HG02943 (cell line): ENCODE results near the gene ZFYVE28.

Source experiments
- ATAC-seq: cut with Tn5 transposase; IDR thresholded peaks from one replicate; pipeline ENCODE4 v1.9.1; 2021; ENCODE audit warnings: mild to moderate bottlenecking, low read depth, moderate library complexity; ENCODE audit not compliant: unreplicated experiment

The ZFYVE28 gene

DNA sequence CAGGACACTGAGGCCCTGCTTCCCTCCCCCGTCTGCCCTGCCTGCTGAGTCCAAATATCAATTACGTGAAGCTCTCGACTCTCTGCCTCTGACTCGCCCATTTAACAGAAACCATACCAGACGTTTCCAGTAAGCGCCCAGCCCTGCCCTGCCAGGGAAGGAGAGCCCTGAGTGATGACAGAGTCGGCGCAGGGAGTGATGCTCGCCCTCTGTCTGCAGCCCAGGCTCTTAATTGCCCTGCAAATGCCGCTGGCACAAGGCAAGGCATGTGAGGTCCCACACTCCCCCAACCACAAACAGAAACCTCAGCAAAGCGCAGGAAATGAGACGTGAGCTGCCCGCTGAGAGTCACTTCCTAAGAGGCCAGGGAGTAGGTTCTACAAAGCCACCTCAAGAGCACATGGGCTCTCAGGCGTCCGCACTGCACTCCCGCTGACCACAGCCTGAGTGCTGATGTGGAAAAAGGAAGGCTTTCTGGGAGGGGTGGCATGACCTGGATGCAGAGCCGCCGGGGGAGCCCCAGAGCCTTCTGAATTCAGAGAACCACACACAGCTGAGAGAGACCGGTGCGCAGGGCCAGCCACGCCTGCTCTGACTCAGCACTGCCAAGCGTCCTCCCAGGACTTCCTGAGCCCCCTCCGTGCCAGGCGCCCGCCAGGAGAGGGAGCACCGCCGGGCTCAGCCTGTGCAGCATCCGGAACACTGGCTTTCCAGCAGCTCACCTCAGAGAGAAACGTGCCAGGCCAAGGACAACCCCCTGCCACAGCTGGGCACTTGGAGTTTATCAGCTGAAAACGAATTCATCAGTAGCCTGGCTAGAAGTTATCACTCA, 5.3 kb downstream of the ZFYVE28 start:
- ATAC-seq = peak; percentile 57

DNA sequence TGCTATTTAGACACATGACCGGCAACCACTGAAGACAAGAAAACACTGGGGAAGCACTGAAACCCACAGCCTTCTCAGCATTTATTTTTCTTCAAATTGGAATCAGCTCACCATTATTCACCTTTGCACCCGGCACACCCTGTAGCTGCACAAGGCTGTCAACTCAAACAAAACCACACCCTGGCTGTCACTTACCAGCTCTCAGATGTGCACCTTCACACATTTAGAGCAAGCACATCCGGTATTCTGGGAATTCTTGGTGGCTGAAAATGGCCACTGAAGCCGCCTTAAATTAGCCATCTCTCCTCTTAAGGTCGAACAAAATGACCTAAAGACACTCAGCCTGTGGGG, 5.9 kb downstream of the ZFYVE28 start:
- ATAC-seq = peak; percentile 21

DNA sequence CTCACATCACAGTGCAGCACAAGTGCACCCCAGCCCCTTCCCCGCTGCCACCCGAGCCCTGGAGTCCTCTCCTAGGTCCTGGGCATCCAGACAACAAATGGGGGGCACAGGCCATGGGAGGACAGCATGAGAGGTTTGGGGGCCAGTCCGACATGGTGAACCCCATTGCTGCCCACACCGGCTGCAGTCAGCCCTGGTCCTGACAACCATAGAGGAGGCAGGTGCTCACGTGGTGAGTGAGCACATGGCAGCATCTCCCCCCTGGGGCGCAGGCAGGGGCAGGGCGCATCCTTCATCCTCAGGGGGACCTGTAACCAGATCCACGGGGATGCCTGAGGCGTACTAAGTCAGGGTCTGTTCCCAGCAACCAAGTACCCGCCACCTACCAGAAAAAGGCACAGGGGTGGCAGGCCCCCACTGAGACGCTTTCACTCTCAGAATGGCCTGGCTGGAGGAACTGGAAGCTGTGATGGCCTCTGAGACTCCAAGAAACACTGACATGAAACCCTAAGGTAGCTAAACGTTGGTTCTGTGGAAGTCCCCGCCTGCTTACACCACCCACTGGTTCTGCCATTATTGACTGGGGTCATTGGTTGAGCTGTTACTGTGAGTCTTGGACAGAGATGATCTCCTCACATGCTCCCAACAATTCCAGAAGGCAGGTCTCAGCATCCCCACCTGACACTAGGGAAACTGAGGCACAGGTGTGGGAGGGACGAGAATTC, 6.5 kb downstream of the ZFYVE28 start:
- no peak for ATAC-seq

DNA sequence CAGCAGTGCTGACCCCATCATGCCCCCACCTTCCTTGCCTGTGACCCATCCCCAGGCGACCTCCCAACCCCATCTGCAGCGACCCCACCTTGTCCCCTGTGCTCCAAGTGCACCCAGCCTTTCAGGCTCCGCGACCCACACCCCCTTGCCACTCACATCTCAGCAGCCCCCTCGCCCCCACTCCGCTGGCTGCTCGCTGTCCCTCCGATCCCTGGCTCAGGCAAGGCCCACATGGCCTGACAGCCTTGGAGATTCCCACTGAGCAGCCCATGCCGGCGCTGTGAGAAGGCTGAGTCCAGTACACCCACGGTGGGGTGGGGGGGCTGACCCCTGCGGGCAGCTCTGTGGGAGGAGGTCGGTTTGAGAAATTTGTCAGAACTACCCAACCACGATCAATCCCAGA, 9.1 kb downstream of the ZFYVE28 start:
- ATAC-seq = no peak

DNA sequence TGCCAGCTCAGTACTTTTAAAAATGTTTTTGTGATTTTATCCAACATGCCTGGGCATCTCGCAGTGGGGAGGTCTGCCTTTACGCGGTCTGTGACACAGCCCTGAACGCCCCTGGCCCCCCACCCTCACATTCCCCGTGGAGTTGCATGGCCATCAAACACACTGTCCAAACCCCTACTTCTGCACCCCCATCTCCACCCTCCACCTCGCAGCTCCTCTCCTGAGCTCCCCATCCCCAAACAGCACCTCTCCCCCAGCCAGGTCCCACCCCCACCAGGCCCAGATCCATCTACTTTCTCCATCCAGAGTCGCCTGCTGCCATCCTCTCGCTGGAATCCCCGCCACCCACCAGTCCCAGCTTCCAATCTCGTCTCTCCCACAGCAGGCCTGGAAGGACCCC, 9.5 kb downstream of the ZFYVE28 start:
- no peak for ATAC-seq

DNA sequence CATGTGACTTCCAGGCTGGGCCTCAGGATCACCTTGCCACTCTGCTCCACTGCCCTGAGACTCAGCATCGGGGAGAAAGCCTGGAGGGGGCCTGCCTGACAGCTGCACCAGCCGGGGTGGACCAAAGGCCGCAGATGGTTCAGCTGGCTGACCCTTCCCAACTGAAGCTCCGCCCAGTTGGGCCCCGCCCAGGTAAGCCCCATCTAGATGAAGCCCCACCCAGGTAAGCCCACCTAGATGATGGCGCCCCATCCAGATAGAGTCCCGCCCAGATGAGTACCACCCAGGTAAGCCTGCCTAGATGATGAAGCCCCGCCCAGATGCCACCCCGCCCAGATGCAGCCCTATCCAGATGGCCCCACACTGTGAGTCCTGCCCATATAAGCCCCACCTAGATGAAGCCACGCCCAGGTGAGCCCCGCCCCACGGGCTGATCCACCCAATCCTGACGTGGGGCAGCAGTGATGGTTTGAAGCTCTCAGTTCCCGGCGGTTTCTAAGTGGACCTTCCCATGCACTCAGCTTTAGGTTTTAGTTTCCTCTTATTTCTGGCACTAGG, 10.0 kb downstream of the ZFYVE28 start:
- no peak for ATAC-seq

DNA sequence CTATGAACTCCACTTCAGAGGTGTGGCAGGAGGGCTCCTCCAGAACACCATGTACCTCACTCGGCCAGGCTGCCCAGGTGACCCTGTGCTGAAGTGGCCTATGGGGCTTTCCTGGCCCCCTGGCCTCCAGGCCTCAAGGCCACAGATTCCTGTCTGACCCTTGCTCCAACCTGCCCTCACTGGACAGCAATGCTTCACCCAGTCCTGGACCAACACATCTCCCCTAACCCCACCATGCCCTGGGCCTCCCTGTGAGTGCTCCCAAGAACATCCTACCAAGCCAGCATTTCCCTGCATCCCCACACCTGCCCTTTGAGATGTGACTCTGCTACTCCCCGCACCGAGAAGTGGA, 10.5 kb downstream of the ZFYVE28 start:
- no peak for ATAC-seq

DNA sequence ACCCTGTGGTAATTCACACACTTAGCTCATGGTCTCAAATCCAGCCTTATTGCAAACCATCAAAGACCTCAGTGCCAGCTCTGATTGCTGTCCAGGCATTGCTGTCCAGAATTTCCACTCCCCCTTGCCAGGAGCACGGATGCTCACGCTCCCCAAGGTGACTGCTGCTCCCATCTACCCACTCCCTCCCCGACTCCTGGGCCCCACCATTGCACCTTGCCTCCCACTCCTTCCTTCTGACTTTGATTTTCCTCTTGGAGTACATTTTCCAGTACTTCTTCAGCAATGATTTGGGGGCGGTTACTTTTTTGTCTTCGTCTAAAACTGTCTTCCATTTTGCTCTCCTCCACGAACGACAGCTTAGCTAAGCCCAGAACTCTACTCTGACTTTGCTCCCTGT, 11.5 kb downstream of the ZFYVE28 start:
- ATAC-seq = no peak

DNA sequence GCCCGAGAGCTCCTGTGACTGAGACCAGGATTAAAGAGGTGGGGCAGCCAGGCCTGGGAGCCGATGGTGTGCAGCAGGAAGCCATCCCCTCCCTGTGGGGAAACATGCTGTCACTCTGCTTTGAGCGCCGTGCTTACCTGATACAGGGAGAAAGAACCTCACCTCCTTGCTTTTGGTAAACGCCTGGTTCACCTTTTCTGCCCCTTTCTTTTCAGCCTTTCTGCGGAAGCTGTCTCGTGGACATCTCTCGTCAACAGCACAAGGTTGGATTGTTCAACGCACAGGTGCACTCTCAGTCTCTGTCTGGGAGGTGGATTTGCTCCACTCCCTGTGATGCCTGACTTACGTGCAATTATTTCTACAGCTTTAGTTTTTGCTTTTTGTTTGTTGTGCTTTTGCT, 12.0 kb downstream of the ZFYVE28 start:
- ATAC-seq = no peak

DNA sequence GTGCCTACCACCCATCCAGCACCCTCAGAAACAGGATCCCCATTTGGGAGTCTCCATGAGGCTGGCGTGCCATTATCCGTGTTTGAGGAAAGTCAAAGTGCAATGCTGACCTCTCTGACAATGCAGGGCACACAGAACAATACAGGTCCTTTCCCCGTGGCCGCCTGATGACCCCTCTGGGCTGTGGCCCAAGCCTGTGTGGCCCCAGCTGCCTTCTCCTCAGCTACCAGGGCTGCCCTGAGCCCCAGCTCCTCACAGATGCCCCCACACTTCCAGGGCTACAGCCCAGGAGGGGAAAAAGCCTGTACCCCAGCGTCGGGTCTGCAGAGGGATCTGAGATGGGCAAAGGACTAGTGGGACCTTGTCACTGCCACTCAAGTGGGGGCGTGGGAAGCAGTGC, 15.5 kb downstream of the ZFYVE28 start:
- no peak for ATAC-seq

DNA sequence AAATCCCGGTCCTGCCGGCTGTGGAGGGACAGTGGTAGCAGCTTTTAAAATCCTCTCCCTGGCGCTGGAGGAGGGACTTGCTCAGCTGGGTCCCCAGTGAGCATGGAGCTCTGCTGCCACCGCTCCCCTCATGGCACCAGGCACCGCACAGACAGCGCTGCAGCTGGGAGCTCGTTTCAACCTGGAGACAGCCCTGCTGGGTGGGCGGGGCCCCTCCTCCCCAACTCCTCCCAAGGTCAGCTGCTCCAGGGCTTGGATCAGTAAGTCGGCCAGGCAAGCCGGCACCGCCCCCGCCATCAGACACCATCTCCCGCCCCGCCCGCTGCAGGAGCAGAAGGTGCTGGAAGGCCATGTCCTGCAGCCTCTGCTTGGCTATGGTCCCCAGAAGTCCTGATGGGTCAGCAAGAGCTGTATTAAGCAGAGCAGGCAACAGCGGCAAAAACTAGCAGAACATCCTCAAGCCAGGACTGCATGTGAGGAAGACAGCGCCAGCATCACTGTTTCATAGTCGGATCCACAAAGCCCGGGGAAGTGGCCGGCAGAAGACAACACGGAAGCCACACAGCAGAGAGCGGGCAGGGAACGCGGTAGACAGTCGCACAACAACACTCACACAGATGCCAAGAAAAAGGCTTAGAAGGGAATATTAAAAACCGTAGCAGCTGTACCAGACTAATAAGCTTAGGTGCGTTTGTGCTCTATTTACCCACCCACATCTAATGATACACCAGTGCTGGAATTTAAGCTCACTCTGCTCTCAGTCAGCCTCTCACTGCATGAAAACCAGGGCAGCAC, 16.2 kb downstream of the ZFYVE28 start:
- no peak for ATAC-seq

DNA sequence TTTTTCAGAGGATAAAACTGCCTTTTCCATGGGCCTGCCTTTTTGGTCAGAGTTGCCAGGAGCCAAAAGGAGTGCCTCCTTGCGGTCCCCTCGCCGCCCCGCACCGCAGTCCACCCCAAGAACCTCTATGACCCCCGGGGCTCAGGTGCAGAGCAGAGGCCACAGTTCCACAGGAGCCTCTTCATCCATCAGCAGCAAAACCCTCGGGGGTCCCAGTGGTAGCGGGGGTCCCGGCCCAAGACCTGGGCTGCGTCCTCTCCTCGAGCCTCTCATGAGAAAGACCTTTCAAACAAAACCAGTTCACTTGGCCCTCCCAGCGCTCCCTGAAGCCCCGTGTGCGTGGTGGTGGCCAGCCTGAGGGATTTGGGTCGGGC, 16.8 kb downstream of the ZFYVE28 start:
- ATAC-seq = no peak

DNA sequence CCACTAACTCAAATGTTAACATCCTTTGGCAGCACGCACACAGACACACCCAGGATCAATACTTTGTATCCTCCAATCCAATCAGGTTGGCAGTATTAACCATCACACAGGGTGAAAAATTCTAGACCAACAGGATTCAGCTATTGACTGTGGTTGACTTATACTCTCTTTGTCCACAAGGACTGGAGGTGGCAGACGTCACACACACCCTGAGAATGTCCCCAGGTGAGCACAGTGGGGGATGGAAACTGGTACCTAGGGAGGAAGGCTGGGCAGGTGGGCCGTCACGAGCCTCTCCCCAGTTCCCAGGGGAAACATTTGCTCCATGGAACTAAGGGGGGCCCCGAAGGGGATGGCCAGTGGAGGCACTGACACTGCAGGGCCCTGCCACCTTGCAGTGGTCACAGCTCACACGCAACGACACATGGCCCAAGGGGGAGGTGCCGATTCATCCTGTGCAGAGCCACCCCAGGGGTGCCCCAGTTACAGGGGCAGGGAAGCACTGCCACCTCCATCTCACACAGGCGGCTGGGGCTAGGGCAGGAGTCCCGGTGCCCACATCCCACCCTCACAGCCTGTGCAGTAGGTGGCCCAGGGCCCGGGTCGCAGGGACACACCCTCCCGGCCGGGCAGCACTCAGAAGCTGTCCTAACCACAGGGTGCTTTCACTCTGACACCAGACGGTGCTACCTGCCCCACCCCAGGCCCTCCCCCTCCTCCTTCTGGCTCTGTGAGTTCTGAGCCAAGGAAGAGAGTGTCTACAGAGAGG, 17.4 kb downstream of the ZFYVE28 start:
- no peak for ATAC-seq

DNA sequence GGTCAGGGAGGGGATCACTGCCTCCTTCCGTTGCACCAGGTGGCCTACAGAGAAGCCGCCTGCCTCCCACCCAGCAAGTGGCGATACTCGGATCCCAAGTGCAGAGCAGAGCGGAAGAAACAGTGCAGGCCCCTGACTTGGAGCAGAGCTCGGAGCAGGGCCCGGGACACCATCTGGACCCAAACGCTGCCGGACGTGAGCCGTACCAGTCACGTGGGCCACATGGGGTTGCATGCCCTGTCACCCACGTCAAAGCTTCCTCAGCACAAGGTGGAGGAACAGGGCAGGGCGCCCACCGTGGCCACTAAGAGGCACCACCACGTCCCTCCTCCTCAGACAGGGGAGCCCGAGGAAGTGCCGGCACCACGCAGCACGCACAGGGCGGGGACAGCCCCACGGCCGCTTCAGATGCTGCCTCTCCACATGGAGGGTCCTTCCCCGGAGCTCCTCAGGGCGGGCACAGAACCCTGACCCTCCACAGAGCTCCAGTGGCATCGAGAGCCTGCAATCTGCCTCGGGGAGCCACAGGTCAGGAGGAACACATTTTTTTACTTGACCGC, 18.7 kb downstream of the ZFYVE28 start:
- ATAC-seq = no peak

DNA sequence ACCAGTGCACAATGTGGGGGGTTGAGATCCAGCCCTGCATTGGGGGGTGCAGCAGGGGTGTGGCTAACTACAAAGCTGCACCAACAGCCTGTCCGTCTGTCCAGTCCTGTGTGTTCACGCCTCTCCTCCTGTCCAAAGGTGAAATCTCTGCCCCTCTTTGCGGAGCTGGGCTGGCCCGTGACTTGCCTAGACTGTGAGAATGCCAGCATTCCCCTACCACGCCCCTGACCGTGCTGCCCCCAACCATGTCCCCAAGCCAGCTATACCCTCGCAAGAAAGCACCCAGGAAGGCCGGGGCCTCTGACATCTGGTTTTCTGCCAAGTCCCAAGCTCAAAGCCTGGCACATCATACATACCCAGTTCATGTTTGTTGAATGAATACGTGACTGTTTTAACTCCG, 19.2 kb downstream of the ZFYVE28 start:
- no peak for ATAC-seq

DNA sequence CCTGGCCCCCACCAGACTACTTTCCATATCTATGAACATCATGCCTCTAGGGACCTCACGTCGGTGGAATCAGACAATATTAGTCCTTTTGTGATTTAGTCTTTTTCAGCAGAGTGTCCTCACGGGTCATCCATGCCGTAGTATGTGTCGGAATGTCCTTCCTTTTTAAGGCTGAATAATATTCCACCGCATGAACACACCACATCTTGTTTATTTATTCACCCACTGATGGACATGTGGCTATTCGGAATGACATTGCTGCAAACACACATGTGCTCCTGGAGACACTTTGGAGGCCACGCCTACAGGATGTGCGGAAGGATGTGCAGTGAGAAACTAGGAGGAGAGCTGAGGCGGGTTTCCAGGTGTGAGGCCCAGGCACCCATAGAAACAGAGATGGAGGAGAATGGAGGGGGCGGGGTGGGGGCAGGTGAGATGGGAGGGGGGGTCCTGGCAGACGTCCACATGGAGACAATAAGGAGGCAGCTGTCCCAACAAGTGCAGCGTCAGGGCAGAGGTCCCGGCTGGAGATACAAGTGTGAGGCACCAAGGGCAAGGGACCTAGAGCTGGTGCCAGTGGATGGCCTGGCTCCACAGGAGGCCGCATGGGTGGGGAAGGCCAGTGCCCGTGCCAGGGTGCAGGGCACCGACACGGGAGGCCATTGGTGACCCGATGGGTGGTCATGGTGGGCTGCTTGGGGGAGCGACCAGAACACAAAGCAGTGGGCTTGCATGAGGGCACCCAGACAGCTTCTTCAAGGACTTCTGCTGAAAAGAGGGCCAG, 20.7 kb downstream of the ZFYVE28 start:
- ATAC-seq = no peak

DNA sequence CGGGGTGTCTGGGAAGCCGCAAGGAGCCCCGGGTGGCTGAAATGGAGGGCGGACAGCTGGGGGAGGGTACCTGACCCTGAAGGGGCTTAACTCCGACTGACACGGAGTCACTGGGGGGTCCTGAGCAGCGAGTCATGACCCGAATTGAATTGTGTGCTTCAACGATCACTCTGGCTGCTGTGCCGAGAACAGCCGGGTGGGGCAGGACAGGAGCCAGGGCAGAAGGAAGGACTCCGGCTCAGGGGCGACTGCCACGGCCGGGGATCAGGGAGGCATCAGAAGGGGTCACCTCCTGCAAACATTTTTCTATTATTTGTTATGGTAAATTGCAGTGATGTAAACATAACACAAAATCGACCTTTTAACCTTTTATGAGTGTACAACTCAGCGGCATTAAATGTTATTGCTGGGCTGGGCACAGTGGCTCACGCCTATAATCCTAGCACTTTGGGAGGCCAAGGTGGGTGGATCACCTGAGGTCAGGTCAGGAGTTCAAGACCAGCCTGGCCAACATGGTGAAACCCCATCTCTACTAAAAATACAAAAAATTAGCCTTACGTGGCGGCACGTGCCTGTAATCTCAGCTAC, 21.6 kb downstream of the ZFYVE28 start:
- ATAC-seq = no peak

DNA sequence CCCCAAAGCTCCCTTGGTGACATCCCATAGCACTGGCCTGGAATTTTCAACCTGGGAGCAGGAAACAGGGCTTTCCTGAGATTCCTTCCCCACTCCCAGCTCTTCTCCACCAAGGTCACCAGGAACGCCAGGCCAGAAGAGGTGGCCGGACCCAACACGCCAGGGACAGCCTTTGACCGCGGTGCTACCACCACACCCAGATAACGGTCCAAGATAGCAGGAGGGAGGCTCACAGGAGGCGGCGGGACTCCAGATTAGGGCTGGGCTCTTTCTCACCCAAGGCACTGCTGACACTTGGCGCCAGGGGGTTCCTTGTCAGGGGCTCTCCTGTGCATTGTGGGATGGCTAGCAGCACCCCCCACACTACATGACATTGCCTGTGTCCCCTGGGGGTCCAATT, 22.9 kb downstream of the ZFYVE28 start:
- ATAC-seq = no peak

DNA sequence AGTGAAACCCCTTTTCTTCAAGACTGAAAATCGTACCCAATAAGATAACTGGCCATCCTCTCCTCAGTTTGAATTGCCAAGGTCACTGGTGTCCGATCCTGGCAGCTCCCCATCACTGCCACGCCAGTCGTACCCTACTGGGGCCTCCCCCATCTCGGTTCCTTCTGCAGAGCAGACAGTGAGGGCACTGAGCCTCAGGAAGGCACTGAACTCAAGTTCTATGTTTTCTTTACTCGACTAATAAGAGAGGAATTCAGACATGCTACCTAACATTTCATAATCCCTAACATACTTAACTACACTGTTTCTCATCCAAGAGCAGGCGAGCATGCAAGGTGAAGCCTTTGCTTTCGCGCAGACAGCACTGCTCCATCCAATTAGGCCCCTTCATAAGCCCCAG, 23.4 kb downstream of the ZFYVE28 start:
- ATAC-seq = no peak
